B cell (primary cell): ENCODE measurements around the gene SMIM14. TPM values are rescaled to one million over a fixed set of nuclear protein-coding genes. Genes with fewer than 3 reads are reported as not detected.

ENCODE experiments used
- ATAC-seq: fragments of 200-7000 bp; cut with Tn5 transposase; one replicate; pipeline ENCODE4 v1.10.0; 2021; ENCODE audit warnings: low read depth, mild to moderate bottlenecking, moderate number of reproducible peaks, moderate library complexity
- CTCF ChIA-PET: fragments of 350-600 bp; sonication (Branson Sonifier 250); formaldehyde crosslinking; loops from one replicate; lab custom pipeline; 2021; ENCODE audit warnings: antibody characterized with exemption, inconsistent platforms; lab: Charles Lee
- POLR2A ChIA-PET: fragments of 350-600 bp; sonication (Branson Sonifier 250); formaldehyde crosslinking; loops from one replicate; lab custom pipeline; 2021; ENCODE audit warnings: antibody characterized with exemption; lab: Charles Lee
- DNase-seq: peaks from one replicate; pipeline ENCODE4 v3.0.0; 2013
- H2AFZ ChIP-seq: 2 replicates; pipeline ENCODE4 v1.6.1; 2012; ENCODE audit warnings: mild to moderate bottlenecking, low read depth, low read length; ENCODE audit not compliant: insufficient read depth, poor library complexity, severe bottlenecking
- H3K27ac ChIP-seq, 2 donors: 1 replicate in 1 of 2; 2 replicates in 1 of 2; pipeline ENCODE4 v1.5.1; 2012 to 2013; ENCODE audit warnings: low read length in 2 of 2, mild to moderate bottlenecking in 2 of 2, moderate library complexity in 1 of 2
- H3K27me3 ChIP-seq, 4 experiments: fragments of 200-600 bp in 1 of 4; sonication (generic) in 1 of 4; replicated peaks in 1 of 4; 1 replicate in 2 of 4; 2 replicates in 2 of 4; pipeline versions ENCODE4 v1.6.1 to v1.7.0; 2013 to 2016; ENCODE audit warnings: low read length in 3 of 4, mild to moderate bottlenecking in 2 of 4, mixed read lengths in 1 of 4, moderate library complexity in 1 of 4; ENCODE audit not compliant: insufficient read depth in 4 of 4, control insufficient read depth in 3 of 4; ENCODE audit errors: control extremely low read depth in 1 of 4
- H3K36me3 ChIP-seq, 2 experiments: replicated peaks in 1 of 2; 1 replicate in 1 of 2; 2 replicates in 1 of 2; pipeline versions ENCODE4 v1.6.1 to v1.7.1; 2013; ENCODE audit warnings: low read length in 1 of 2; ENCODE audit not compliant: insufficient read depth in 2 of 2, control insufficient read depth in 1 of 2; ENCODE audit errors: control extremely low read depth in 1 of 2, extremely low read depth in 1 of 2
- H3K4me1 ChIP-seq, 2 donors: fragments of 200-600 bp in 1 of 2; sonication (generic) in 1 of 2; 1 replicate in 1 of 2; 2 replicates in 1 of 2; pipeline versions ENCODE4 v1.5.1 to v1.6.1; 2013 to 2017; ENCODE audit warnings: low read length in 2 of 2; ENCODE audit not compliant: control insufficient read depth in 2 of 2, insufficient read depth in 2 of 2
- H3K4me2 ChIP-seq: replicated peaks from 2 replicates; pipeline ENCODE3; 2012; ENCODE audit warnings: mild to moderate bottlenecking, low read depth, low read length; ENCODE audit not compliant: poor library complexity, severe bottlenecking
- H3K4me3 ChIP-seq, 5 experiments: fragments of 200-600 bp in 1 of 5; sonication (generic) in 1 of 5; 1 replicate in 3 of 5; 2 replicates in 2 of 5; pipeline versions ENCODE4 v1.5.1 to v1.7.0; 2011 to 2016; ENCODE audit warnings: low read length in 4 of 5, mild to moderate bottlenecking in 4 of 5, low read depth in 2 of 5, control low read depth in 1 of 5, moderate library complexity in 1 of 5; ENCODE audit not compliant: insufficient read depth in 1 of 5; ENCODE audit errors: control extremely low read depth in 1 of 5, extremely low read depth in 1 of 5
- H3K79me2 ChIP-seq: fragments of 200-600 bp; sonication (generic); one replicate; pipeline ENCODE4 v1.6.0; 2016; ENCODE audit warnings: low read length; ENCODE audit not compliant: control insufficient read depth, insufficient read depth
- H3K9ac ChIP-seq: fragments of 200-600 bp; sonication (generic); 2 replicates; pipeline ENCODE4 v1.6.1; 2017; ENCODE audit warnings: mild to moderate bottlenecking, low read length, moderate library complexity
- H3K9me3 ChIP-seq, 3 donors: one replicate each; pipeline versions ENCODE4 v1.6.1 to v1.7.1; 2013; ENCODE audit warnings: low read length in 2 of 3; ENCODE audit not compliant: control insufficient read depth in 2 of 3, insufficient read depth in 1 of 3; ENCODE audit errors: control extremely low read depth in 1 of 3
- H4K20me1 ChIP-seq: 2 replicates; pipeline ENCODE4 v1.6.0; 2012; ENCODE audit warnings: mild to moderate bottlenecking, low read length; ENCODE audit not compliant: insufficient read depth, control insufficient read depth, poor library complexity, severe bottlenecking
- H3K27ac Mint-ChIP-seq: one replicate; pipeline ENCODE4 v1.8.0; 2021; ENCODE audit warnings: mixed read lengths
- H3K27me3 Mint-ChIP-seq: one replicate; pipeline ENCODE4 v1.8.0; 2021; ENCODE audit warnings: mixed read lengths
- H3K4me1 Mint-ChIP-seq: one replicate; pipeline ENCODE4 v1.8.0; 2021; ENCODE audit warnings: mixed read lengths
- H3K4me3 Mint-ChIP-seq: one replicate; pipeline ENCODE4 v1.8.0; 2021; ENCODE audit warnings: mixed read lengths
- H3K9me3 Mint-ChIP-seq: one replicate; pipeline ENCODE4 v1.8.0; 2022; ENCODE audit warnings: mixed read lengths; ENCODE audit not compliant: insufficient read depth
- CTCF ChIP-seq: fragments of 200-600 bp; IDR thresholded peaks from one replicate; pipeline ENCODE4 v1.8.0; 2022; ENCODE audit warnings: antibody characterized with exemption, mild to moderate bottlenecking
- EZH2 ChIP-seq: IDR thresholded peaks from 2 replicates; pipeline ENCODE4 v1.6.1; 2012; ENCODE audit warnings: borderline replicate concordance, low read depth, mild to moderate bottlenecking, moderate library complexity, low read length; ENCODE audit not compliant: insufficient read depth, poor library complexity, severe bottlenecking
- WGBS: methylation state at CpG from one replicate; pipeline ENCODE4 v1.1.5; 2013; ENCODE audit warnings: missing lambda C conversion rate; ENCODE audit not compliant: insufficient coverage; 5-methylcytosine and 5-hydroxymethylcytosine counted together
- intact Hi-C: fragments of 100-400 bp; cut with micrococcal nuclease; formaldehyde crosslinking; loops from one replicate; pipeline ENCODE4 v1.10.0; 2022
- polyA plus RNA-seq: library from polyadenylated mRNA; depleted of rRNA; stranded (reverse); fragments of >200 nt; gene quantifications from 2 replicates; pipeline ENCODE4 v1.2.3, GENCODE V29; 2012
- total RNA-seq, 2 donors: library from RNA; stranded (reverse); fragments of 120-200 nt in 1 of 2; gene quantifications; 1 replicate in 1 of 2; 2 replicates in 1 of 2; pipeline versions ENCODE4 v1.2.3 to v1.2.4, GENCODE V29; 2013 to 2022

The SMIM14 gene
- total and polyA plus RNA-seq, 2 donors (not counting 1 experiment from before 2014, with no cell fraction given), result 38.9 to 56.0 TPM

GRCh38 chr4:39587881-39588280 lies 50.8 kb downstream of the SMIM14 start:
- peak overlapping the region in 1 of 2 donors; percentile 8 for H3K27ac ChIP-seq
- CTCF ChIA-PET, result no interaction called here
- H2AFZ ChIP-seq, result no peak overlapping the region
- H3K4me2 ChIP-seq, result no peak overlapping the region
- no peak for ATAC-seq
- H3K4me1 ChIP-seq, result no peaks in the 10 kb centered on the region
- intact Hi-C loops, result no loop called here
- no peak overlapping the region for H3K4me3 ChIP-seq
- DNase-seq, result no peak
- Mint-ChIP-seq H3K27ac (peak overlapping the region; percentile 67), H3K4me3 (no peak overlapping the region), H3K9me3 (no peaks in the 10 kb centered on the region), H3K27me3 (no peaks in the 10 kb centered on the region), H3K4me1 (peaks cover 27% of the 10 kb centered on the region)
- TF ChIP-seq EZH2 (no peak), CTCF (no peak)
- peaks cover 89% of the 10 kb centered on the region for H3K79me2 ChIP-seq
- H3K27me3 ChIP-seq, result no peaks in the 10 kb centered on the region
- H3K36me3 ChIP-seq, result peaks cover 13 to 34% of the 10 kb centered on the region in 2 experiments
- POLR2A ChIA-PET, result no interaction called here
- WGBS, result 100% methylated on average over 1 of the region's 3 CpGs
- H3K9me3 ChIP-seq, result no peaks in the 10 kb centered on the region
- no peak overlapping the region for H3K9ac ChIP-seq
- peaks cover 8% of the 10 kb centered on the region for H4K20me1 ChIP-seq

- WGBS, result no CpG with 5 or more reads among the region's 5 CpGs
- H3K4me3 ChIP-seq, result no peak overlapping the region
- intact Hi-C loops, result no loop called here
- no peaks in the 10 kb centered on the region for H3K27me3 ChIP-seq
- peaks cover 2 to 21% of the 10 kb centered on the region in 2 experiments for H3K36me3 ChIP-seq
- ChIA-PET CTCF (interaction anchor here (0.9 to 1.0 kb wide), 2 partner anchors 84 to 120 kb away, joined by 3 read pairs; no protein-coding TSS in a partner anchor), POLR2A (interaction anchor here (0.6 to 0.8 kb wide), 2 partner anchors 48 to 64 kb away, joined by 3 read pairs; partner anchors contain the start of gene SMIM14)
- peak overlapping the region in 1 of 2 donors; percentile 46 for H3K27ac ChIP-seq
- Mint-ChIP-seq H3K4me1 (peaks cover 26% of the 10 kb centered on the region), H3K4me3 (no peak overlapping the region), H3K9me3 (no peaks in the 10 kb centered on the region), H3K27ac (peak overlapping the region; percentile 46), H3K27me3 (no peaks in the 10 kb centered on the region)
- H3K9me3 ChIP-seq, result no peaks in the 10 kb centered on the region
- ATAC-seq, result no peak
- no peak overlapping the region for H3K9ac ChIP-seq
- DNase-seq, result no peak
- H3K4me1 ChIP-seq, result peaks cover 0 to 5% of the 10 kb centered on the region in 2 donors
- TF ChIP-seq EZH2, result no peak
- no peak for TF ChIP-seq CTCF
- H4K20me1 ChIP-seq, result no peaks in the 10 kb centered on the region
- H3K4me2 ChIP-seq, result no peak overlapping the region
- no peak overlapping the region for H2AFZ ChIP-seq
- H3K79me2 ChIP-seq, result peaks cover 62% of the 10 kb centered on the region
Observed at GRCh38 chr4:39574946-39575345, 63.7 kb downstream of the SMIM14 start.
